ENCODE data around the gene CALD1.

DNA sequence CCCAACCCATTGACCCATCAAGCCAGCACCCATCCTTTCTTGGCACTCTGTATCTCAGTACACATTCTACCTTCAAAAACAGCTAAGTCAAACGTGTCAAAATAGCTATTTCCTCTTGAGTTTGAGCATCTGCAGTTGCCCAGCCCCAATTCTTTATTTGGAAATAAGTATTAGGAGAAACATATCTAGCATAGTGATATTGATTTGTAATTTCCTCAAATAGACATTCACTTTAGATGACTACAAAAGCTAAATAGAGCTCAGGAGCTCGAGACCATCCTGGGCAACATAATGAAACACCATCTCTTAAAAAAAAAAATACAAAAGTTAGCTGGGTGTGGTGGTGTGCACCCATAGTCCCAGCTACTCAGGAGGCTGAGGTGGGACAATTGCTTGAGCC is 147.6 kb downstream of the CALD1 start:
- no peak for TF ChIP-seq CTCF (IDR thresholded peaks at IDR 0.05; ENCODE audit: poor library complexity, severe bottlenecking)
- no peak for TF ChIP-seq EZH2 (IDR thresholded peaks at IDR 0.05; ENCODE audit: borderline replicate concordance, insufficient read depth, low read length, poor library complexity, severe bottlenecking)
- TF ChIP-seq EP300 (conservative IDR thresholded peaks at IDR 0.05; ENCODE audit: poor library complexity, severe bottlenecking) = no peak
- TF ChIP-seq TAF1 (IDR thresholded peaks at IDR 0.05; ENCODE audit: low read depth) = no peak
- TF ChIP-seq MXI1 (conservative IDR thresholded peaks at IDR 0.05; ENCODE audit: poor library complexity, severe bottlenecking) = no peak
